ENCODE data around the gene RPN1. TPM values are rescaled to one million over a fixed set of nuclear protein-coding genes. Genes with fewer than 3 reads are reported as not detected.
A peak's percentile ranks its signal among the peaks of the same experiment; 100 is the strongest.
"Not testable (repeated sequence)": the region's sequence is repeated elsewhere in the genome, so short reads cannot be mapped to it uniquely, and the experiment has no call there.

The RPN1 gene
- total RNA-seq, 1 donor from 2014 or later = 192 TPM

GRCh38 chr3:128679338-128679737 lies 28.7 kb upstream of the RPN1 start:
- Mint-ChIP-seq H3K27ac (peak overlapping the region; percentile 16), H3K4me1 (ENCODE audit: unreplicated experiment) (peaks cover 10% of the 10 kb centered on the region), H3K27me3 (no peaks in the 10 kb centered on the region), H3K9me3 (no peaks in the 10 kb centered on the region), H3K4me3 (peak overlapping the region; percentile 84), H3K36me3 (no peaks in the 10 kb centered on the region)
- no peak for TF ChIP-seq CTCF (conservative IDR thresholded peaks at IDR 0.05)
- no peak for DNase-seq (ENCODE audit: extremely low spot score, unreplicated experiment)

GRCh38 chr3:128675802-128676201 lies 25.2 kb upstream of the RPN1 start:
- H3K9me3 Mint-ChIP-seq; H3K4me3 Mint-ChIP-seq; H3K27ac Mint-ChIP-seq; H3K4me1 Mint-ChIP-seq (ENCODE audit: unreplicated experiment); DNase-seq (ENCODE audit: extremely low spot score, unreplicated experiment); H3K36me3 Mint-ChIP-seq; H3K27me3 Mint-ChIP-seq: not testable (repeated sequence)

- no peaks in the 10 kb centered on the region for H3K27me3 Mint-ChIP-seq
- H3K4me1 Mint-ChIP-seq (ENCODE audit: unreplicated experiment) = no peaks in the 10 kb centered on the region
- H3K27ac Mint-ChIP-seq = no peak overlapping the region
- no peak for TF ChIP-seq CTCF (conservative IDR thresholded peaks at IDR 0.05)
- H3K4me3 Mint-ChIP-seq = no peak overlapping the region
- no peaks in the 10 kb centered on the region for H3K36me3 Mint-ChIP-seq
- DNase-seq (ENCODE audit: extremely low spot score, unreplicated experiment) = no peak
- H3K9me3 Mint-ChIP-seq = no peaks in the 10 kb centered on the region
Observed at GRCh38 chr3:128674161-128674784, 23.7 kb upstream of the RPN1 start.

GRCh38 chr3:128667641-128668040 lies 17.0 kb upstream of the RPN1 start:
- H3K4me3 Mint-ChIP-seq = no peak overlapping the region
- H3K9me3 Mint-ChIP-seq = no peaks in the 10 kb centered on the region
- H3K27me3 Mint-ChIP-seq = peaks cover 6% of the 10 kb centered on the region
- no peak for TF ChIP-seq CTCF (conservative IDR thresholded peaks at IDR 0.05)
- DNase-seq (ENCODE audit: extremely low spot score, unreplicated experiment) = no peak
- H3K27ac Mint-ChIP-seq = no peak overlapping the region
- no peaks in the 10 kb centered on the region for H3K4me1 Mint-ChIP-seq (ENCODE audit: unreplicated experiment)
- H3K36me3 Mint-ChIP-seq = no peaks in the 10 kb centered on the region

GRCh38 chr3:128665362-128666021 lies 14.9 kb upstream of the RPN1 start:
- Mint-ChIP-seq H3K4me3 (no peak overlapping the region), H3K27ac (no peak overlapping the region), H3K36me3 (no peaks in the 10 kb centered on the region), H3K9me3 (no peaks in the 10 kb centered on the region), H3K27me3 (peaks cover 6% of the 10 kb centered on the region), H3K4me1 (ENCODE audit: unreplicated experiment) (no peaks in the 10 kb centered on the region)
- DNase-seq (ENCODE audit: extremely low spot score, unreplicated experiment) = no peak
- TF ChIP-seq CTCF (conservative IDR thresholded peaks at IDR 0.05) = no peak

- Mint-ChIP-seq H3K36me3 (no peaks in the 10 kb centered on the region), H3K4me3 (no peak overlapping the region), H3K9me3 (no peaks in the 10 kb centered on the region), H3K27ac (no peak overlapping the region), H3K4me1 (ENCODE audit: unreplicated experiment) (no peaks in the 10 kb centered on the region), H3K27me3 (peaks cover 6% of the 10 kb centered on the region)
- DNase-seq (ENCODE audit: extremely low spot score, unreplicated experiment) = no peak
- no peak for TF ChIP-seq CTCF (conservative IDR thresholded peaks at IDR 0.05)
Observed at GRCh38 chr3:128663151-128663550, 12.5 kb upstream of the RPN1 start.

Data from type B pancreatic cell (in vitro differentiated cells).